ENCODE data around the gene CADM1.

DNA sequence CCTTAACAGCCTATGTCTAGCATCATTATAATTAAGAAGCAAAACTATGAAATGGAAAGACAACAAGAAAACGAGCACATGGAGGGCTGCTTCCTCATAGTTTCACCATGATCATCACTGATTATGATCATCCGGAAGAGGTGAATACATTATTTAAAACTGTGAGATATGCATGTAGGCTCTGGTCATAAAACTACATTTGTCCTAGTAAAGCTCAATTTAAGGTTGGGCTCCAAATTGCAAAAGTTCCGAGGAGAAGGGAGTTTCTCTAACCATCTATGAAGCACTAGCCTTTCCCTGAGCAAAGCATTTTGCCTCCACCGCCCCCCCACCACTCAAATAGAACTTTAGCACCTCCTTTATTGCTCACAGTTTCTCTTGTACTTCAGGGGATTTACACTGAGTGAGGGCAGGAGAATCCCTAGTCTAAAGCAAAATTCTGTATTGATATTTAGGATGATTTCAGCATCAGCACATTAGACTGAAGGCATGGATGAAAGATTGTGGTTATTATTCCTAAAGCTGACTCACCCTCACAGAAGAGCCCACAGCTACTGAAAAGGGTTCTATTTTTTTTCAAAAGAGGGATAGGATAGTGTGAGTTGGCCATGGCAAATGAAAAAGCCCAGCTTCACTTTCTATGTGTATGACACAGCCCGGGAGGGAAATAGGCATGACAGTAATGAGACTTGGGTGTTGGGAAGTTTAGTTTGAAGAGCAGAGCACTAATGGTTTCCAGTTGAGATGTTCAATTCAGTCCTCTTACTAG is 203.4 kb downstream of the CADM1 start:
- no peak for TF ChIP-seq POLR2AphosphoS5 (IDR thresholded peaks at IDR 0.05; ENCODE audit: low read depth)
- TF ChIP-seq, protein P1, sequence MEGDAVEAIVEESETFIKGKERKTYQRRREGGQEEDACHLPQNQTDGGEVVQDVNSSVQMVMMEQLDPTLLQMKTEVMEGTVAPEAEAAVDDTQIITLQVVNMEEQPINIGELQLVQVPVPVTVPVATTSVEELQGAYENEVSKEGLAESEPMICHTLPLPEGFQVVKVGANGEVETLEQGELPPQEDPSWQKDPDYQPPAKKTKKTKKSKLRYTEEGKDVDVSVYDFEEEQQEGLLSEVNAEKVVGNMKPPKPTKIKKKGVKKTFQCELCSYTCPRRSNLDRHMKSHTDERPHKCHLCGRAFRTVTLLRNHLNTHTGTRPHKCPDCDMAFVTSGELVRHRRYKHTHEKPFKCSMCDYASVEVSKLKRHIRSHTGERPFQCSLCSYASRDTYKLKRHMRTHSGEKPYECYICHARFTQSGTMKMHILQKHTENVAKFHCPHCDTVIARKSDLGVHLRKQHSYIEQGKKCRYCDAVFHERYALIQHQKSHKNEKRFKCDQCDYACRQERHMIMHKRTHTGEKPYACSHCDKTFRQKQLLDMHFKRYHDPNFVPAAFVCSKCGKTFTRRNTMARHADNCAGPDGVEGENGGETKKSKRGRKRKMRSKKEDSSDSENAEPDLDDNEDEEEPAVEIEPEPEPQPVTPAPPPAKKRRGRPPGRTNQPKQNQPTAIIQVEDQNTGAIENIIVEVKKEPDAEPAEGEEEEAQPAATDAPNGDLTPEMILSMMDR (conservative IDR thresholded peaks at IDR 0.05; ENCODE audit: low read depth in 2 of 2), result no peak
- no peak for TF ChIP-seq EZH2 (IDR thresholded peaks at IDR 0.05; ENCODE audit: low read depth, unreplicated experiment)
- no peak for TF ChIP-seq CREB1 (CRISPR knock-in tag; IDR thresholded peaks at IDR 0.05; ENCODE audit: low read depth)
- no peak for TF ChIP-seq JUNB (IDR thresholded peaks at IDR 0.05; ENCODE audit: unreplicated experiment)
- no peak for TF ChIP-seq ZNF331 (CRISPR knock-in tag; IDR thresholded peaks at IDR 0.05; ENCODE audit: low read depth)
